22Rv1 (cell line): ENCODE results near the gene POU2F3.
"Not testable (repeated sequence)": the region's sequence is repeated elsewhere in the genome, so short reads cannot be mapped to it uniquely, and the experiment has no call there.

Source experiments
- H3K27ac ChIP-seq: fragments of 450-650 bp; 2 replicates; pipeline ENCODE4 v1.5.1; 2017
- ZFX ChIP-seq: fragments of 450-650 bp; IDR thresholded peaks from 2 replicates; pipeline ENCODE4 v1.6.1; 2017; ENCODE audit warnings: antibody characterized with exemption, borderline replicate concordance
- TF ChIP-seq, protein P1 (sequence below): fragments of 450-650 bp; IDR thresholded peaks from 2 replicates; pipeline ENCODE4 v1.5.1; 2017; ENCODE audit warnings: mild to moderate bottlenecking

POU2F3 gene

DNA sequence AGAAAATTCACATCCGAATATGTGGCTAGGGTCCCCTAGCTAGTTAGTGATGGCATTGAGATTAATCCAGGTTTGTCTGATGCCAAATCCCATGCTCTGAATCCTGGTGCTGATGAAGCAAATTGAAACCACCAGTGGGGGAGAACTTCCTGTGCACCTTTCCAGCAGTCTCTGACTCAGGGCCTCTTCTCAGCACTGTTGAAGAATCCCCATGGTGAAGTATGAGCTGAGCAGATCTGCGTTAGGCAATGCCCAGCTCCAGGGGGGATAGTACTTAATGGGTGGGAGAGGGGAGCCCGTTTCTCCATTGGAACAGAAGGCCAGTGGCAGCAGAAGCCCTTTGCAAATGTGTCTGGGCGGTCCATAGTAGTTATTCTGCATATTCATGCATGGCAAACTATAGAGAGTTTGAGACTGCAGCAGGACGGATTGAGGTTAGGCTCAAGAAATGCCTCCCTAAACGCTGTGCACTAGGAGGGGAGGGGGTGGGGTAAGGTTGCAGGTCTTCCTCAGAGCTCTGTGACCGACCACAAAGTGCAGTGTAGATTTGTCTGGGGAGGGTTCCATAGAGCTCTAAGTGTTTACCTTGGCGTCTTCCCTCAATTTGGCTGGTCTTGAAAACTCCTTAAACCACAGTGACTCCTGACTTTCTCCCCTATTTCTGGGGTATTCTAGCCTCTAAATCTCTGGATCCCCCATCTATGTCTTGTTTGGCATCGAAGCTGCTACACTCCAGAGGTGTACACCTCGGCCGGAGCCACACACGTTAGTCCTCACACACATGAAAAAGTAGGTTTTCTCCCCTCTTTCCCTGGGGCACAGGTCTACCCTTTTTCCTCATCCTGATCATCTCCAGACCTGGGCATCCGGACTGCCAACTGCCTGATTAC lies 4.8 kb downstream of the POU2F3 start:
- TF ChIP-seq, protein P1, sequence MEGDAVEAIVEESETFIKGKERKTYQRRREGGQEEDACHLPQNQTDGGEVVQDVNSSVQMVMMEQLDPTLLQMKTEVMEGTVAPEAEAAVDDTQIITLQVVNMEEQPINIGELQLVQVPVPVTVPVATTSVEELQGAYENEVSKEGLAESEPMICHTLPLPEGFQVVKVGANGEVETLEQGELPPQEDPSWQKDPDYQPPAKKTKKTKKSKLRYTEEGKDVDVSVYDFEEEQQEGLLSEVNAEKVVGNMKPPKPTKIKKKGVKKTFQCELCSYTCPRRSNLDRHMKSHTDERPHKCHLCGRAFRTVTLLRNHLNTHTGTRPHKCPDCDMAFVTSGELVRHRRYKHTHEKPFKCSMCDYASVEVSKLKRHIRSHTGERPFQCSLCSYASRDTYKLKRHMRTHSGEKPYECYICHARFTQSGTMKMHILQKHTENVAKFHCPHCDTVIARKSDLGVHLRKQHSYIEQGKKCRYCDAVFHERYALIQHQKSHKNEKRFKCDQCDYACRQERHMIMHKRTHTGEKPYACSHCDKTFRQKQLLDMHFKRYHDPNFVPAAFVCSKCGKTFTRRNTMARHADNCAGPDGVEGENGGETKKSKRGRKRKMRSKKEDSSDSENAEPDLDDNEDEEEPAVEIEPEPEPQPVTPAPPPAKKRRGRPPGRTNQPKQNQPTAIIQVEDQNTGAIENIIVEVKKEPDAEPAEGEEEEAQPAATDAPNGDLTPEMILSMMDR = no peak
- TF ChIP-seq ZFX = no peak
- H3K27ac ChIP-seq = no peak overlapping the region

DNA sequence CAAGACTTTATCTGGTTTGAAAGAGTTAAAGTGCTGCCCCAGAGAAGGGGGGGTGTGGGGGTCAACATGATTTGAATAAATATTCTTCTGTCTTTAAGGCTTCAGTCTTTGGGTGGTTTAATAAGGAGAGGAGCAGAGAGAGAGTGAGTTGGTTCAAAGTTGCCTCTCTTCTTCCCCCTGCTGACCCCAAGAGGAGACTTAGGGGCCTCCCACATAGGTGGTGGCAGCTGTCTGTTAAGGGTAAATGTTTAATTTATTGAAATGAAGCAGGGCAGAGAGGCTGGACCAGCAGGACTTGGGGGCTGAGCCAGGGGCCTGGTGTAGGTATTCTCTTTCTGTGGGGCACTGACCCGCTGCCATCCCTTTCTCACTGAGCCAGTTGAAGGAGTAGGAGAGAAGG lies 5.5 kb downstream of the POU2F3 start:
- H3K27ac ChIP-seq = no peak overlapping the region
- TF ChIP-seq, protein P1 = no peak
- TF ChIP-seq ZFX = no peak

GRCh38 chr11:120248551-120249278 lies 8.8 kb downstream of the POU2F3 start:
- H3K27ac ChIP-seq = no peak overlapping the region

GRCh38 chr11:120249279-120250262 lies 9.6 kb downstream of the POU2F3 start:
- TF ChIP-seq, protein P1 = no peak
- no peak for TF ChIP-seq ZFX
- H3K27ac ChIP-seq = no peak overlapping the region

More at GRCh38 chr11:120248551-120249278, 8.8 kb downstream of the POU2F3 start:
- TF ChIP-seq ZFX = no peak
- TF ChIP-seq, protein P1 = no peak

DNA sequence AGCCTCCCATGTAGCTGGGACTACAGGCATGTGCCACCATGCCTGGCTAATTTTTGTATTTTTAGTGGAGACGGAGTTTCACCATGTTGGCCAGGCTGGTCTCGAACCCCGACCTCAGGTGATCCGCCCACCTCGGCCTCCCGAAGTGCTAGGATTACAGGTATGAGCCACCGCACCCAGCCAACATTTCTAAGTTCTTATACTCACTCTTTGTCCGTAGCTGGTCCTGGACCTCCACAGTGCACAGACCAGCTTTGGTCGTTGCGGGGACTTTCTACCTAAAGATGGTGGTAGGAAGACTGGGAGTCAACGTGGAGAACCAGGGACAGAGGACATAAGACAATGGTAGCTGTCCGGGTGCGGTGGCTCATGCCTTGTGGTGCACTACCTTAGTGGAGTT lies 13.4 kb downstream of the POU2F3 start:
- H3K27ac ChIP-seq = not testable (repeated sequence)

DNA sequence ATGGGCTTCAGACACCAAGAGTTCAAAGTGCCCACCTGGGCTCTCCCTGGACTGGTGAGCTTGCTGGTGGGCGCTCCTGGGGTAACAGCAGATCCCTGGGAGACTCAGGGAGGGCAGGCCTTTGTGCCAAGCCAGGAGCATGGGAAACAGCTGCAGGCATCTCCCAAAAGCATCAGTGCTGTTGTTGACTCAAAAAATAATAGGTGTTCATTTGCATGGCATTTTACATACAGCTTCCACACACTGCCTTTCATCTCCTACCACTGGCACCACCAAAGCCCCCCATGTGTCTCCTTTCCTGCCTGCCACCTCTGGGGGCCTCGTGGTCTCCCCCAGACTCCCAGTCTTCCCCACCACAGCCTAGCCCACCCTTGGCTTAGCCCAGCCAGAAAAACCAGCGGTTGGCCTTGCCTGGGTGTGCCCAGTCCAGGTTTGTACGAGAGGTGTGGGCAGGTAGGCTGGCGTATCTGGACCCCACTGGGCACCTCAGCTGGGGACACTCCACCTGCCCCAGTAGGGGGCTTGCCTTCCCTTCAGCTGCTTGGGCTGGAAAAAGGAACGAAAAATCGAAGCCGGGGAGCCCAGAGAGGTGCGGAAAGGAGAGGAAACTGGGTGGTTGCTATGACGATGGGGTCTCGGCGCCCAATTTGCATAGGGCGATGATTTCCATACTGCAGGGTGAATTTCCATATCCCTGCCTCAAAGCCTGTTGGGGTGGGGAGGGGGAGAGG lies 15.0 kb downstream of the POU2F3 start:
- H3K27ac ChIP-seq = no peak overlapping the region
- no peak for TF ChIP-seq ZFX

DNA sequence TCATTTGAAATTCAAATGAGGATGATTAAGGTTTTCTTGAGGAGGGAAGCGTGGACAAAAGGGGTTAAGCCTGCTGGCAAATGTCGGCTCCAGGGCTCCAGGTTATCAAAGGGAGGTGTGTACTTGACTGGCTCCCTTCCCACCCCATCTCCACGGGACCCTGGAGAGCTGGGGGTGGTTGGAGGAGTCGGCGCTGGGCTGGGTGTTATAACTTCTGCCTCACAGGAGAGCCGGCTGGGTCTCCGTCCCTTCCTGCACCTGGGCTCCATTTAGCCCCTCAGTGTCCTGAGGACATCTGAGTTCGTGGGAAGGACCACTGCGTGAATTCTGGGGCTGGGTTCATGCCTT lies 15.6 kb downstream of the POU2F3 start:
- TF ChIP-seq ZFX = no peak
- no peak overlapping the region for H3K27ac ChIP-seq

DNA sequence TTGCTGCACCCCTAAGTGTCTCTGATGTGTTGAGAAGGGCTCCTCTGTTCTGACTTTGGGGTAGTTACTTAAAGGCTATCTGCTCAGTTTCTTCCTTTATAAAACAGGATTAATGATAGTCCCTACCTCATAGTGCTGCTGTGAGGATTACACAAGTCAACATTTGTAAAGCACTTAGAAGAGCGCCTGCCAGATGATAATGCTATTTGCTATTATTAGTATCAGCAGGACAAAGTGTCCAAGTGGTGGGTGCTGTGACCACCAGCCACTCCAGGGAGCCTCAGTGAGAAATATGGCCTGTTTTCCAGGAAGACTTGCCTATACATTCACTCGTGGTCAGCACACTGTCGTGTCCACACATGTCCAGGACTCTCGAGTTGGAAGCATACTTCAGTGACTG lies 16.2 kb downstream of the POU2F3 start:
- H3K27ac ChIP-seq = no peak overlapping the region
- TF ChIP-seq, protein P1 = no peak
- no peak for TF ChIP-seq ZFX
